ENCODE results near the gene DRAXIN.

Gene DRAXIN

GRCh38 chr1:11685210-11685752, 6.2 kb upstream of the DRAXIN start:
- peaks cover 0 to 14% of the 10 kb centered on the region in 2 donors for H3K36me3 ChIP-seq (replicated peaks in 1 of 2; ENCODE audit: control insufficient read depth in 2 of 2, insufficient read depth in 2 of 2, low read length in 2 of 2)
- H3K27me3 ChIP-seq (ENCODE audit: control insufficient read depth in 3 of 3, insufficient read depth in 3 of 3, low read depth in 1 of 3, low read length in 3 of 3): no peaks in the 10 kb centered on the region
- H4K8ac ChIP-seq (ENCODE audit: low read depth, low read length): no peak overlapping the region
- no peak overlapping the region for H2BK15ac ChIP-seq (ENCODE audit: low read length)
- H2BK120ac ChIP-seq (ENCODE audit: low read depth, low read length): no peak overlapping the region
- H2BK12ac ChIP-seq (ENCODE audit: low read length): no peak overlapping the region
- H3K4me3 ChIP-seq (ENCODE audit: low read length in 2 of 2): no peak overlapping the region
- no peak overlapping the region for H3K4ac ChIP-seq (ENCODE audit: low read length)
- H4K91ac ChIP-seq (ENCODE audit: low read depth, low read length, poor library complexity): no peak overlapping the region
- H3K9ac ChIP-seq (ENCODE audit: low read depth, low read length, poor library complexity): no peak overlapping the region
- H3K9me3 ChIP-seq (replicated peaks in 1 of 2; ENCODE audit: control insufficient read depth in 2 of 2, insufficient read depth in 1 of 2, low read depth in 1 of 2, low read length in 2 of 2): no peaks in the 10 kb centered on the region
- H3K4me1 ChIP-seq (ENCODE audit: control insufficient read depth in 2 of 2, insufficient read depth in 1 of 2, low read depth in 1 of 2, low read length in 2 of 2): peaks cover 17 to 27% of the 10 kb centered on the region in 2 donors
- H3K23ac ChIP-seq (ENCODE audit: low read depth, low read length, poor library complexity): no peak overlapping the region
- H3K27ac ChIP-seq (replicated peaks; ENCODE audit: low read length): no peak overlapping the region
- H3K4me2 ChIP-seq (ENCODE audit: insufficient read depth, low read length, poor library complexity, severe bottlenecking): no peak overlapping the region
- no peak overlapping the region for H2BK5ac ChIP-seq (ENCODE audit: low read length)
- peaks cover 6% of the 10 kb centered on the region for H3K79me1 ChIP-seq (ENCODE audit: low read depth, low read length)
- H2AFZ ChIP-seq (ENCODE audit: low read length): no peak overlapping the region
- H2AK5ac ChIP-seq (ENCODE audit: low read depth, low read length): no peak overlapping the region
- no CpG with 5 or more reads among the region's 7 CpGs for WGBS, 2 donors (ENCODE audit: extremely low coverage in 2 of 2, insufficient read length in 2 of 2, insufficient replicate concordance in 1 of 2)
- no peak overlapping the region for H3K18ac ChIP-seq (ENCODE audit: low read length)
- no peak for DNase-seq (ENCODE audit: low spot score)
- H3K14ac ChIP-seq (ENCODE audit: low read length): no peak overlapping the region

GRCh38 chr1:11688506-11688905, 3.0 kb upstream of the DRAXIN start:
- H2BK15ac ChIP-seq (ENCODE audit: low read length): no peak overlapping the region
- WGBS, 2 donors (ENCODE audit: extremely low coverage in 2 of 2, insufficient read length in 2 of 2, insufficient replicate concordance in 1 of 2): no CpG with 5 or more reads among the region's 4 CpGs
- DNase-seq (ENCODE audit: low spot score): no peak
- H2AFZ ChIP-seq (ENCODE audit: low read length): no peak overlapping the region
- H2BK12ac ChIP-seq (ENCODE audit: low read length): no peak overlapping the region
- H3K4me3 ChIP-seq (ENCODE audit: low read length in 2 of 2): no peak overlapping the region
- no peak overlapping the region for H3K23ac ChIP-seq (ENCODE audit: low read depth, low read length, poor library complexity)
- no peak overlapping the region for H2AK5ac ChIP-seq (ENCODE audit: low read depth, low read length)
- H3K18ac ChIP-seq (ENCODE audit: low read length): peak overlapping the region; percentile 3
- H2BK120ac ChIP-seq (ENCODE audit: low read depth, low read length): no peak overlapping the region
- no peak overlapping the region for H3K27ac ChIP-seq (replicated peaks; ENCODE audit: low read length)
- H3K27me3 ChIP-seq (ENCODE audit: control insufficient read depth in 3 of 3, insufficient read depth in 3 of 3, low read depth in 1 of 3, low read length in 3 of 3): peaks cover 0 to 8% (median 0%) of the 10 kb centered on the region in 3 experiments
- H4K91ac ChIP-seq (ENCODE audit: low read depth, low read length, poor library complexity): no peak overlapping the region
- peaks cover 17 to 22% of the 10 kb centered on the region in 2 donors for H3K4me1 ChIP-seq (ENCODE audit: control insufficient read depth in 2 of 2, insufficient read depth in 1 of 2, low read depth in 1 of 2, low read length in 2 of 2)
- H3K4me2 ChIP-seq (ENCODE audit: insufficient read depth, low read length, poor library complexity, severe bottlenecking): no peak overlapping the region
- H3K4ac ChIP-seq (ENCODE audit: low read length): no peak overlapping the region
- H3K9me3 ChIP-seq (replicated peaks in 1 of 2; ENCODE audit: control insufficient read depth in 2 of 2, insufficient read depth in 1 of 2, low read depth in 1 of 2, low read length in 2 of 2): no peaks in the 10 kb centered on the region
- no peak overlapping the region for H4K8ac ChIP-seq (ENCODE audit: low read depth, low read length)
- no peak overlapping the region for H3K9ac ChIP-seq (ENCODE audit: low read depth, low read length, poor library complexity)
- H3K14ac ChIP-seq (ENCODE audit: low read length): no peak overlapping the region
- H2BK5ac ChIP-seq (ENCODE audit: low read length): no peak overlapping the region
- H3K79me1 ChIP-seq (ENCODE audit: low read depth, low read length): no peaks in the 10 kb centered on the region
- peaks cover 0 to 14% of the 10 kb centered on the region in 2 donors for H3K36me3 ChIP-seq (replicated peaks in 1 of 2; ENCODE audit: control insufficient read depth in 2 of 2, insufficient read depth in 2 of 2, low read length in 2 of 2)

GRCh38 chr1:11690397-11691301, 861 bp upstream of the DRAXIN start:
- Histone ChIP-seq H3K4me2 (ENCODE audit: insufficient read depth, low read length, poor library complexity, severe bottlenecking) (peak overlapping the region; percentile 92), H3K79me1 (ENCODE audit: low read depth, low read length) (no peaks in the 10 kb centered on the region), H2AK5ac (ENCODE audit: low read depth, low read length) (peak overlapping the region; percentile 89), H3K4ac (ENCODE audit: low read length) (peak overlapping the region; percentile 98), H2BK12ac (ENCODE audit: low read length) (peak overlapping the region; percentile 2), H4K91ac (ENCODE audit: low read depth, low read length, poor library complexity) (peak overlapping the region; percentile 79), H3K23ac (ENCODE audit: low read depth, low read length, poor library complexity) (peak overlapping the region; percentile 32), H2BK120ac (ENCODE audit: low read depth, low read length) (peak overlapping the region; percentile 100), H3K4me3 (ENCODE audit: low read length in 2 of 2) (peak overlapping the region; percentile 69 to 95), H3K27ac (replicated peaks; ENCODE audit: low read length) (peak overlapping the region; percentile 43), H3K4me1 (ENCODE audit: control insufficient read depth in 2 of 2, insufficient read depth in 1 of 2, low read depth in 1 of 2, low read length in 2 of 2) (peaks cover 22 to 26% of the 10 kb centered on the region in 2 donors), H3K14ac (ENCODE audit: low read length) (peak overlapping the region; percentile 94), H4K8ac (ENCODE audit: low read depth, low read length) (no peak overlapping the region), H3K27me3 (ENCODE audit: control insufficient read depth in 3 of 3, insufficient read depth in 3 of 3, low read depth in 1 of 3, low read length in 3 of 3) (peaks cover 0 to 12% (median 0%) of the 10 kb centered on the region in 3 experiments), H2BK5ac (ENCODE audit: low read length) (peak overlapping the region; percentile 50), H3K36me3 (replicated peaks in 1 of 2; ENCODE audit: control insufficient read depth in 2 of 2, insufficient read depth in 2 of 2, low read length in 2 of 2) (peaks cover 0 to 13% of the 10 kb centered on the region in 2 donors), H2AFZ (ENCODE audit: low read length) (peak overlapping the region; percentile 80), H3K9me3 (replicated peaks in 1 of 2; ENCODE audit: control insufficient read depth in 2 of 2, insufficient read depth in 1 of 2, low read depth in 1 of 2, low read length in 2 of 2) (no peaks in the 10 kb centered on the region), H3K18ac (ENCODE audit: low read length) (peak overlapping the region; percentile 99), H3K9ac (ENCODE audit: low read depth, low read length, poor library complexity) (peak overlapping the region; percentile 88), H2BK15ac (ENCODE audit: low read length) (peak overlapping the region; percentile 84)
- WGBS, 2 donors (ENCODE audit: extremely low coverage in 2 of 2, insufficient read length in 2 of 2, insufficient replicate concordance in 1 of 2): no CpG with 5 or more reads among the region's 64 CpGs
- no peak for DNase-seq (ENCODE audit: low spot score)
